K562 (cell line): Measurements from ENCODE around the gene ZNF821. TPM values are rescaled to one million over a fixed set of nuclear protein-coding genes. Genes with fewer than 3 reads are reported as not detected.

Source experiments
- CBFA2T2 ChIP-seq: fragments of 450-650 bp; conservative IDR thresholded peaks from 2 replicates; pipeline ENCODE4 v1.6.1; 2017; ENCODE audit warnings: mild to moderate bottlenecking
- CEBPG ChIP-seq, 3 experiments: fragments of 200-800 bp in 1 of 3; sonication (Bioruptor generic) in 1 of 3; sonication (generic) in 1 of 3; formaldehyde crosslinking in 1 of 3; IDR thresholded peaks in 2 of 3; conservative IDR thresholded peaks in 1 of 3; 2 replicates each; pipeline versions ENCODE4 v1.6.1 to v1.8.0; 2016 to 2022; ENCODE audit warnings: missing compliant biosample characterization in 2 of 3, missing genetic modification characterization in 2 of 3, mild to moderate bottlenecking in 1 of 3, missing genetic modification reagents in 1 of 3
- ETV5 ChIP-seq: sonication (generic); formaldehyde crosslinking; IDR thresholded peaks from 2 replicates; pipeline ENCODE4 v1.4.0; 2020; ENCODE audit warnings: low read depth, mild to moderate bottlenecking, missing genetic modification reagents
- FOXJ3 ChIP-seq: sonication (generic); formaldehyde crosslinking; IDR thresholded peaks from 2 replicates; pipeline ENCODE4 v1.4.0; 2020; ENCODE audit warnings: mild to moderate bottlenecking, missing genetic modification reagents
- FOXK2 ChIP-seq, 2 experiments: fragments of 450-650 bp; IDR thresholded peaks in 1 of 2; conservative IDR thresholded peaks in 1 of 2; 2 replicates each; pipeline ENCODE4 v1.6.1; 2016; ENCODE audit warnings: low read depth in 2 of 2, mild to moderate bottlenecking in 1 of 2
- HDAC6 ChIP-seq: IDR thresholded peaks from 2 replicates; pipeline ENCODE4 v1.6.1; 2012; ENCODE audit warnings: low read depth, mild to moderate bottlenecking, control low read depth, inconsistent platforms, low read length, moderate library complexity
- KDM1A ChIP-seq, 2 experiments: fragments of 450-650 bp; IDR thresholded peaks; 2 replicates each; pipeline ENCODE4 v1.6.1; 2016; ENCODE audit warnings: mild to moderate bottlenecking in 2 of 2
- KLF1 ChIP-seq: fragments of 450-650 bp; IDR thresholded peaks from 2 replicates; pipeline ENCODE4 v1.6.1; 2016; ENCODE audit warnings: missing genetic modification characterization, missing compliant biosample characterization
- MAFG ChIP-seq: fragments of 450-650 bp; conservative IDR thresholded peaks from 2 replicates; pipeline ENCODE4 v1.6.1; 2016; ENCODE audit warnings: missing genetic modification characterization, missing compliant biosample characterization
- MAFK ChIP-seq: IDR thresholded peaks from 2 replicates; pipeline ENCODE4 v1.6.1; 2011; ENCODE audit warnings: low read length, improper control_type of control experiment
- MEF2A ChIP-seq: IDR thresholded peaks from 2 replicates; pipeline ENCODE4 v1.6.1; 2011; ENCODE audit warnings: low read depth, mild to moderate bottlenecking, low read length, moderate library complexity; ENCODE audit not compliant: control insufficient read depth
- NR3C1 ChIP-seq: sonication (generic); formaldehyde crosslinking; IDR thresholded peaks from 2 replicates; pipeline ENCODE4 v1.8.1; 2022; ENCODE audit warnings: missing genetic modification reagents
- OTX1 ChIP-seq: fragments of 450-650 bp; formaldehyde crosslinking; IDR thresholded peaks from 2 replicates; pipeline ENCODE4 v1.4.0; 2022; ENCODE audit warnings: mild to moderate bottlenecking
- RNF2 ChIP-seq: sonication (generic); IDR thresholded peaks from 2 replicates; pipeline ENCODE4 v1.6.1; 2016
- SIN3B ChIP-seq: fragments of 450-650 bp; IDR thresholded peaks from 2 replicates; pipeline ENCODE4 v1.6.1; 2017; ENCODE audit warnings: low read depth, mild to moderate bottlenecking, moderate library complexity
- SMARCE1 ChIP-seq: fragments of 450-650 bp; IDR thresholded peaks from 2 replicates; pipeline ENCODE4 v1.7.1; 2016; ENCODE audit warnings: mild to moderate bottlenecking
- THRA ChIP-seq: fragments of 450-650 bp; IDR thresholded peaks from 2 replicates; pipeline ENCODE4 v1.6.1; 2017; ENCODE audit warnings: mild to moderate bottlenecking, moderate library complexity
- ZNF121 ChIP-seq: sonication (generic); formaldehyde crosslinking; conservative IDR thresholded peaks from 2 replicates; pipeline ENCODE4 v1.8.0; 2022; ENCODE audit warnings: missing genetic modification reagents
- ZNF274 ChIP-seq: IDR thresholded peaks from 2 replicates; pipeline ENCODE4 v1.6.1; 2011; ENCODE audit warnings: low read depth, mild to moderate bottlenecking, low read length, moderate library complexity, borderline replicate concordance
- ZNF318 ChIP-seq, 2 experiments: fragments of 450-650 bp; IDR thresholded peaks; 2 replicates each; pipeline ENCODE4 v1.6.1; 2016; ENCODE audit warnings: mild to moderate bottlenecking in 2 of 2, borderline replicate concordance in 1 of 2, low read depth in 1 of 2, moderate library complexity in 1 of 2
- ZNF431 ChIP-seq: sonication (generic); formaldehyde crosslinking; IDR thresholded peaks from 2 replicates; pipeline ENCODE4 v1.8.0; 2022; ENCODE audit warnings: mild to moderate bottlenecking, missing genetic modification reagents
- ZNF766 ChIP-seq: fragments of 200-800 bp; sonication (Bioruptor generic); conservative IDR thresholded peaks from 2 replicates; pipeline ENCODE4 v1.6.1; 2016; ENCODE audit warnings: missing genetic modification characterization, missing compliant biosample characterization
- polyA plus RNA-seq, 8 experiments: library from polyadenylated mRNA; depleted of rRNA in 4 of 8; stranded (reverse) in 5 of 8; unstranded in 3 of 8; fragments of >200 nt; fragmentation: Nextera tagmentation in 2 of 8; fragmentation: Illumina TruSeq in 1 of 8; extraction: Ambion mirVana in 2 of 8; extraction: Trizol in 1 of 8; gene quantifications; 2 replicates each; pipeline versions ENCODE4 v1.2.1 to v1.2.3, GENCODE V29; 2011 to 2014; ENCODE audit warnings: inconsistent platforms in 1 of 8, missing spikeins in 1 of 8
- total RNA-seq, 7 experiments: library from RNA; depleted of rRNA in 6 of 7; stranded (reverse); fragments of >200 nt in 6 of 7; fragmentation: Illumina TruSeq in 2 of 7; extraction: Trizol in 2 of 7; gene quantifications; 2 replicates each; pipeline versions ENCODE4 v1.2.1 to v1.2.3, GENCODE V29; 2011 to 2021; ENCODE audit warnings: low replicate concordance in 1 of 7

Gene ZNF821
- total and polyA plus RNA-seq, 9 of the 15 experiments (the other 6 are each of a cell fraction or from before 2014, with no cell fraction given): 0.38 to 5.6 (median 3.6) TPM

DNA sequence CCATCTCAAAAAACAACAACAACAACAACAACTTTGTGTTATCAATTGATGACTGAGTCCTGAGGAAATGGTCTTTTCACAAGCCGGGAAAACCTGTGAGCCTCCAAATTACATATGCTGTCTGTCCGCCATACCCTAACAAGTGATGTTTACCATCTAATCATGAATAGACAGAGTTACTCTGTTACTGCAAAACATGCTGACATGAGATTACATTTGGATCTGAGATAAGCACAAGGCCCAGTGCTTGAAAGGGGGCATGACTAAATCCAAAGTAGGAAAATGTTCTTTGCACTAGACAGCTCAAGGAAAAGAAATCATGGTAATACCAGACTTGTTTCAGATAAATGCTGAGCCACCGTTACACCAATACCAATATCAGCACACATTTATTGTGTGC is 46.8 kb downstream of the ZNF821 start (continued):
- TF ChIP-seq ZNF121 (CRISPR knock-in tag) (no peak), MAFG (tag) (peak; percentile 86), ETV5 (no peak), ZNF766 (peak; percentile 28; the same call in 1 of the 2 replicates), THRA (no peak), HDAC6 (no peak), FOXJ3 (no peak), SMARCE1 (peak; percentile 78; the same call in 1 of the 2 replicates), CEBPG (CRISPR knock-in tag; IDR thresholded peaks at IDR 0.05) (no peak), CEBPG (tag; conservative IDR thresholded peaks at IDR 0.05 in 1 of 2, IDR thresholded peaks at IDR 0.05 in 1 of 2) (no peak), NR3C1 (CRISPR knock-in tag) (no peak), ZNF318 (IDR thresholded peaks at IDR 0.05; ENCODE audit: borderline replicate concordance in 1 of 2, low read depth in 1 of 2) (no peak), CBFA2T2 (peak; percentile 74), ZNF274 (no peak), SIN3B (no peak), FOXK2 (conservative IDR thresholded peaks at IDR 0.05 in 1 of 2, IDR thresholded peaks at IDR 0.05 in 1 of 2; ENCODE audit: low read depth in 2 of 2) (peak; percentile 66 to 79; a peak in 3 of 4 replicates), KDM1A (IDR thresholded peaks at IDR 0.05) (0 out of 4 replicates have a peak, but pooled peaks of 1 of the 2 experiments have one; percentile 24), MAFK (peak; percentile 52; the same call in 1 of the 2 replicates), MEF2A (no peak), KLF1 (tag) (no peak), OTX1 (CRISPR knock-in tag) (no peak), RNF2 (no peak), ZNF431 (no peak)
